GM23248 (cell line): ENCODE data around the gene GGCX. TPM values are rescaled to one million over a fixed set of nuclear protein-coding genes. Genes with fewer than 3 reads are reported as not detected.

Source experiments
- DNase-seq: peaks from one replicate; pipeline ENCODE4 v3.0.0-alpha.2; 2015
- H2AFZ ChIP-seq: fragments of 200-600 bp; sonication (generic); 2 replicates; pipeline ENCODE4 v1.6.1; 2016; ENCODE audit warnings: antibody characterized with exemption
- H3F3A ChIP-seq: fragments of 200-600 bp; sonication (generic); 2 replicates; pipeline ENCODE4 v1.6.1; 2016; ENCODE audit warnings: mild to moderate bottlenecking, antibody characterized with exemption, mixed run types; ENCODE audit not compliant: insufficient read depth
- H3K27ac ChIP-seq: fragments of 200-600 bp; sonication (generic); 2 replicates; pipeline ENCODE4 v1.5.1; 2016; ENCODE audit warnings: mild to moderate bottlenecking
- H3K27me3 ChIP-seq: fragments of 200-600 bp; sonication (generic); replicated peaks from 2 replicates; pipeline ENCODE4 v1.6.1; 2016; ENCODE audit warnings: mild to moderate bottlenecking; ENCODE audit not compliant: insufficient read depth
- H3K36me3 ChIP-seq: fragments of 200-600 bp; sonication (generic); 2 replicates; pipeline ENCODE4 v1.6.1; 2016; ENCODE audit warnings: low read depth, mild to moderate bottlenecking
- H3K4me1 ChIP-seq: fragments of 200-600 bp; sonication (generic); 2 replicates; pipeline ENCODE4 v1.6.1; 2016; ENCODE audit warnings: mild to moderate bottlenecking; ENCODE audit not compliant: insufficient read depth
- H3K4me2 ChIP-seq: fragments of 200-600 bp; sonication (generic); one replicate; pipeline ENCODE4 v1.6.1; 2016; ENCODE audit warnings: mild to moderate bottlenecking; ENCODE audit not compliant: unreplicated experiment
- H3K4me3 ChIP-seq: fragments of 200-600 bp; sonication (generic); 2 replicates; pipeline ENCODE4 v1.5.1; 2016; ENCODE audit warnings: mild to moderate bottlenecking
- H3K79me2 ChIP-seq: fragments of 200-600 bp; sonication (generic); 2 replicates; pipeline ENCODE4 v1.6.1; 2016; ENCODE audit warnings: mild to moderate bottlenecking; ENCODE audit not compliant: insufficient read depth
- H3K9ac ChIP-seq: fragments of 200-600 bp; sonication (generic); 2 replicates; pipeline ENCODE4 v1.6.1; 2016; ENCODE audit warnings: mild to moderate bottlenecking
- H3K9me2 ChIP-seq: fragments of 200-600 bp; sonication (generic); 2 replicates; pipeline ENCODE4 v1.6.1; 2016; ENCODE audit warnings: mixed run types, mild to moderate bottlenecking, moderate library complexity; ENCODE audit not compliant: insufficient read depth
- H3K9me3 ChIP-seq: fragments of 200-600 bp; sonication (generic); one replicate; pipeline ENCODE4 v1.6.1; 2017; ENCODE audit warnings: low read depth
- H4K20me1 ChIP-seq: fragments of 200-600 bp; sonication (generic); 2 replicates; pipeline ENCODE4 v1.6.0; 2016; ENCODE audit not compliant: insufficient read depth
- EZH2 ChIP-seq: fragments of 200-600 bp; sonication (generic); IDR thresholded peaks from 2 replicates; pipeline ENCODE4 v1.6.1; 2018; ENCODE audit warnings: antibody characterized with exemption, mild to moderate bottlenecking; ENCODE audit not compliant: insufficient read depth, poor library complexity, severe bottlenecking
- EZH2phosphoT487 ChIP-seq: fragments of 200-600 bp; sonication (generic); IDR thresholded peaks from 2 replicates; pipeline ENCODE4 v1.6.1; 2018; ENCODE audit warnings: antibody characterized with exemption, moderate library complexity, mild to moderate bottlenecking, low read depth; ENCODE audit not compliant: insufficient read depth
- WGBS, 2 experiments: methylation state at CpG; one replicate each; pipeline ENCODE4 v1.1.6; 2015 to 2017; ENCODE audit warnings: low lambda C conversion rate in 2 of 2, low coverage in 1 of 2; ENCODE audit errors: missing lambda C conversion rate in 2 of 2; 5-methylcytosine and 5-hydroxymethylcytosine counted together
- in situ Hi-C: fragments of 300-500 bp; cut with MboI; formaldehyde crosslinking; loops from 2 replicates; pipeline ENCODE4 v1.15.0; 2020
- polyA plus RNA-seq: library from polyadenylated mRNA; unstranded; fragments of >200 nt; fragmentation: Nextera tagmentation; extraction: Ambion mirVana; gene quantifications from 2 replicates; pipeline ENCODE4 v1.2.1, GENCODE V29; 2016
- small RNA-seq: library from RNA; depleted of rRNA; stranded (forward); fragments of <200 nt; gene quantifications from one replicate; pipeline ENCODE3, GENCODE V24; 2014; ENCODE audit warnings: low read depth, low replicate concordance
- total RNA-seq: library from RNA; depleted of rRNA; stranded (reverse); fragments of >200 nt; shearing (Covaris generic); gene quantifications from 2 replicates; pipeline ENCODE4 v1.2.3, GENCODE V29; 2014; rRNA removed

The GGCX gene
- total and polyA plus RNA-seq, 2 experiments from 2014 or later: 62.7 to 81.3 TPM

- Histone ChIP-seq H2AFZ (no peak overlapping the region), H3K9me3 (no peaks in the 10 kb centered on the region), H3K4me2 (no peak overlapping the region), H3K79me2 (no peaks in the 10 kb centered on the region), H3K9me2 (no peaks in the 10 kb centered on the region; the same call in 1 of the 2 replicates), H3K4me1 (peaks cover 13% of the 10 kb centered on the region), H3K27ac (no peak overlapping the region), H3K9ac (no peak overlapping the region), H3F3A (peaks cover 19% of the 10 kb centered on the region), H3K4me3 (no peak overlapping the region), H3K27me3 (no peaks in the 10 kb centered on the region), H4K20me1 (no peaks in the 10 kb centered on the region), H3K36me3 (no peaks in the 10 kb centered on the region)
- DNase-seq: no peak
- in situ Hi-C loops: no loop called here
- TF ChIP-seq EZH2phosphoT487: no peak
- no peak for TF ChIP-seq EZH2
- WGBS, 2 experiments: 84 to 86% methylated on average over 4 of the region's 4 CpGs
These were observed 63.2 kb downstream of the GGCX start for GRCh38 chr2:85497944-85498630.

GRCh38 chr2:85496436-85496835 is 64.9 kb downstream of the GGCX start:
- Histone ChIP-seq H3K9ac (no peak overlapping the region), H3K36me3 (no peaks in the 10 kb centered on the region), H2AFZ (no peak overlapping the region), H4K20me1 (no peaks in the 10 kb centered on the region), H3K9me3 (no peaks in the 10 kb centered on the region), H3K79me2 (no peaks in the 10 kb centered on the region), H3K4me3 (no peak overlapping the region), H3K9me2 (no peaks in the 10 kb centered on the region; the same call in 1 of the 2 replicates), H3K27ac (no peak overlapping the region), H3K4me1 (peaks cover 10% of the 10 kb centered on the region), H3F3A (peaks cover 13% of the 10 kb centered on the region; the same call in 1 of the 2 replicates), H3K27me3 (no peaks in the 10 kb centered on the region), H3K4me2 (no peak overlapping the region)
- WGBS, 2 experiments: 95 to 97% methylated on average over 1 of the region's 1 CpG
- in situ Hi-C loops: no loop called here
- no peak for DNase-seq
- TF ChIP-seq EZH2 (no peak), EZH2phosphoT487 (no peak)

Small RNAs within 50 kb of the gene (small RNA-seq; reads per million reads assigned to genes)
- not detected for gene RN7SL126P

Other genes with a start within 250 kb of the GGCX start
- 96.8 and 125 TPM in 2 replicates for gene TGOLN2, start 233.5 kb downstream of the GGCX start, total RNA-seq
- 117 and 118 TPM in 2 replicates for gene TGOLN2, start 233.5 kb downstream of the GGCX start, polyA plus RNA-seq
- gene RETSAT, start 207.0 kb downstream of the GGCX start, total RNA-seq: 46.0 and 68.6 TPM in 2 replicates
- gene RETSAT, start 207.0 kb downstream of the GGCX start, polyA plus RNA-seq: 15.6 and 20.4 TPM in 2 replicates
- 15.4 and 23.8 TPM in 2 replicates for gene ELMOD3, start 206.7 kb downstream of the GGCX start, total RNA-seq
- 12.8 and 15.3 TPM in 2 replicates for gene ELMOD3, start 206.7 kb downstream of the GGCX start, polyA plus RNA-seq
- 223 and 249 TPM in 2 replicates for gene CAPG, start 151.1 kb downstream of the GGCX start, total RNA-seq
- gene CAPG, start 151.1 kb downstream of the GGCX start, polyA plus RNA-seq: 346 and 384 TPM in 2 replicates
- gene SH2D6, start 142.8 kb downstream of the GGCX start, total RNA-seq: not detected in 2 replicates
- 0.31 TPM in 1 of 2 replicates, not detected in the other for gene SH2D6, start 142.8 kb downstream of the GGCX start, polyA plus RNA-seq
- gene MAT2A, start 22.3 kb downstream of the GGCX start, total RNA-seq: 104 and 125 TPM in 2 replicates
- gene MAT2A, start 22.3 kb downstream of the GGCX start, polyA plus RNA-seq: 193 and 217 TPM in 2 replicates
- gene VAMP8, start 16.1 kb upstream of the GGCX start, total RNA-seq: 1.7 TPM in 1 of 2 replicates, not detected in the other
- gene VAMP8, start 16.1 kb upstream of the GGCX start, polyA plus RNA-seq: 1.0 and 1.2 TPM in 2 replicates
- gene VAMP5, start 22.9 kb upstream of the GGCX start, total RNA-seq: 50.3 and 59.0 TPM in 2 replicates
- gene VAMP5, start 22.9 kb upstream of the GGCX start, polyA plus RNA-seq: 287 and 289 TPM in 2 replicates
- 159 and 178 TPM in 2 replicates for gene RNF181, start 34.3 kb upstream of the GGCX start, total RNA-seq
- 294 and 308 TPM in 2 replicates for gene RNF181, start 34.3 kb upstream of the GGCX start, polyA plus RNA-seq
- 13.5 and 20.9 TPM in 2 replicates for gene TMEM150A, start 41.2 kb upstream of the GGCX start, total RNA-seq
- gene TMEM150A, start 41.2 kb upstream of the GGCX start, polyA plus RNA-seq: 35.7 and 36.0 TPM in 2 replicates
- gene C2orf68, start 50.6 kb upstream of the GGCX start, total RNA-seq: 9.8 and 19.5 TPM in 2 replicates
- gene C2orf68, start 50.6 kb upstream of the GGCX start, polyA plus RNA-seq: 30.4 and 31.3 TPM in 2 replicates
- 41.4 and 44.5 TPM in 2 replicates for gene USP39, start 54.7 kb upstream of the GGCX start, total RNA-seq
- 43.3 and 43.7 TPM in 2 replicates for gene USP39, start 54.7 kb upstream of the GGCX start, polyA plus RNA-seq
- not detected in 2 replicates for gene SFTPB, start 106.7 kb upstream of the GGCX start, total RNA-seq
- gene SFTPB, start 106.7 kb upstream of the GGCX start, polyA plus RNA-seq: not detected in 2 replicates
- gene GNLY, start 132.9 kb upstream of the GGCX start, total RNA-seq: not detected in 2 replicates
- gene GNLY, start 132.9 kb upstream of the GGCX start, polyA plus RNA-seq: not detected in 2 replicates
- gene ATOH8, start 192.5 kb upstream of the GGCX start, total RNA-seq: 40.7 and 50.1 TPM in 2 replicates
- gene ATOH8, start 192.5 kb upstream of the GGCX start, polyA plus RNA-seq: 12.0 and 12.7 TPM in 2 replicates